ENCODE results near the gene RHOF. TPM values are rescaled to one million over a fixed set of nuclear protein-coding genes. Genes with fewer than 3 reads are reported as not detected.

RHOF gene
- total and polyA plus RNA-seq, 4 donors, result 15.1 to 34.7 (median 24.8) TPM

DNA sequence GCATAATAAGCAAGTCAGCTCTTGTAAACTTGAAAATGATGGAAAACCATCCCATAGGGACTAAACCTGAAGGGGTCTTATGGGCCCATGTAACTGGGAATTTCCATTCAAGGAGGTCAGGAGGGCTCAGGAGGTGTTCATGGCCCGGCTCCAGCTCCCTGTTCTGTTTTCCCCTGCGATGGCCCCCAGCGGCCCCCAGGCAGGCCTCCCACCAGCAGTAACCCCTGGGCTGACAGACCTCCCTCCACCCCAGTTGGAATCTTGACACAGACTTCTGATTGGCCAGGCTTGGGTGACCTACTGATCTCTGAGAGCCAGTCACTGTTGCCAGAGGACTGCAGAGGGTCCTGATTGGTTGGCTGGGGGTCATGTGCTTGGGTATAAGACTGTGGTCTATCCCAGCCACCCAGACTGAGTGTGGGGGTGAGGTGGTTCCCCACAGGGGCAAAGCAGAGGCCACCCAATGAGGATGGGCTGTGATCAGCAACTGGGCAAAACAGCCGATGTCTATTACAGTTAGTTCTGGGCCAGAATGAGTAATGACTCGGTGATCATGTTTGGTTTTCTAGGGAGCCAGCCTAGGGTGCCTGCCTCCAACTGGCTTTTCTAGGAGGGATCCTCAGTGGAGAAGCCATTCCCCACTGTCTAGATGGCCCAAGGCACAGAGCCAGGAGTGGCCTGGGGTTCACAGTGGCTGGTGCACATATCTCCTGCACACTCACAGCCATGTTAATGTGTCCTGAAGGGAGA, 27.0 kb downstream of the RHOF start:
- Histone ChIP-seq H3K4me3 (no peak overlapping the region), H3K9me3 (ENCODE audit: control insufficient read depth in 4 of 4, insufficient read depth in 3 of 4, low read length in 3 of 4) (peaks cover 0 to 2% (median 0%) of the 10 kb centered on the region in 4 donors), H3K27me3 (ENCODE audit: control insufficient read depth in 3 of 3, insufficient read depth in 3 of 3, low read length in 2 of 3) (no peaks in the 10 kb centered on the region), H3K4me1 (ENCODE audit: control insufficient read depth in 5 of 5, insufficient read depth in 5 of 5, low read length in 5 of 5) (peaks cover 0 to 13% (median 0%) of the 10 kb centered on the region in 5 donors), H3K27ac (ENCODE audit: low read depth in 1 of 2, low read length in 1 of 2) (no peak overlapping the region), H3K36me3 (ENCODE audit: control insufficient read depth in 4 of 4, insufficient read depth in 4 of 4, low read length in 4 of 4) (peaks cover 0 to 13% (median 0%) of the 10 kb centered on the region in 4 donors), H3K9ac (ENCODE audit: insufficient read depth in 1 of 2, low read length in 2 of 2) (no peak overlapping the region)
- DNase-seq (no peak), ATAC-seq (ENCODE audit: insufficient read depth, low FRiP score) (no peak)
- WGBS, 2 donors, result 93 to 97% methylated on average over 5 of the region's 5 CpGs
- TF ChIP-seq, protein P1, sequence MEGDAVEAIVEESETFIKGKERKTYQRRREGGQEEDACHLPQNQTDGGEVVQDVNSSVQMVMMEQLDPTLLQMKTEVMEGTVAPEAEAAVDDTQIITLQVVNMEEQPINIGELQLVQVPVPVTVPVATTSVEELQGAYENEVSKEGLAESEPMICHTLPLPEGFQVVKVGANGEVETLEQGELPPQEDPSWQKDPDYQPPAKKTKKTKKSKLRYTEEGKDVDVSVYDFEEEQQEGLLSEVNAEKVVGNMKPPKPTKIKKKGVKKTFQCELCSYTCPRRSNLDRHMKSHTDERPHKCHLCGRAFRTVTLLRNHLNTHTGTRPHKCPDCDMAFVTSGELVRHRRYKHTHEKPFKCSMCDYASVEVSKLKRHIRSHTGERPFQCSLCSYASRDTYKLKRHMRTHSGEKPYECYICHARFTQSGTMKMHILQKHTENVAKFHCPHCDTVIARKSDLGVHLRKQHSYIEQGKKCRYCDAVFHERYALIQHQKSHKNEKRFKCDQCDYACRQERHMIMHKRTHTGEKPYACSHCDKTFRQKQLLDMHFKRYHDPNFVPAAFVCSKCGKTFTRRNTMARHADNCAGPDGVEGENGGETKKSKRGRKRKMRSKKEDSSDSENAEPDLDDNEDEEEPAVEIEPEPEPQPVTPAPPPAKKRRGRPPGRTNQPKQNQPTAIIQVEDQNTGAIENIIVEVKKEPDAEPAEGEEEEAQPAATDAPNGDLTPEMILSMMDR (IDR thresholded peaks at IDR 0.05; ENCODE audit: control extremely low read depth, extremely low read depth), result no peak

DNA sequence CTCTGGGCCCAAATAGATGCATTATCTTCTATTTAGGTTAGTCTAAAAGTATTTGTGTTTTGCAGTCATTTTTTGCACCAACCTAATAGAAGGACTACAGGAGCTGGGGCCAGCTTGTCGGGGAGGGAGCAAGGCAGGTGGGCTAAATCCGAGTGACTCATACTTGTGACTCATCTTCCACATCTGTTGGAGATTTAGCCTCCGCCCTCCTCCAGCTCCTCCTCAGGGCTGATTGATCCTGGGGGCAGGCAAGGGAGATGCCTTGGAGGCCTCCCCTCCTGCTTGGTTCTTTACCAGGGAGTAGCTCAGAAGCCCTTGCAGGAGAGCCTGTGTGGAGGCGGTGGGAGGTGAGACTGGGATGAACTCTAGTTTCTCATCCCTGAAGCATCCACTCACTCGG, 27.9 kb downstream of the RHOF start:
- DNase-seq, result no peak
- ATAC-seq (ENCODE audit: insufficient read depth, low FRiP score), result no peak
- H3K4me1 ChIP-seq (ENCODE audit: control insufficient read depth in 5 of 5, insufficient read depth in 5 of 5, low read length in 5 of 5), result peaks cover 0 to 11% (median 0%) of the 10 kb centered on the region in 5 donors
- TF ChIP-seq, protein P1 (IDR thresholded peaks at IDR 0.05; ENCODE audit: control extremely low read depth, extremely low read depth), result no peak
- peaks cover 0 to 13% (median 0%) of the 10 kb centered on the region in 4 donors for H3K36me3 ChIP-seq (ENCODE audit: control insufficient read depth in 4 of 4, insufficient read depth in 4 of 4, low read length in 4 of 4)
- H3K9ac ChIP-seq (ENCODE audit: insufficient read depth in 1 of 2, low read length in 2 of 2), result no peak overlapping the region
- no peak overlapping the region for H3K27ac ChIP-seq (ENCODE audit: low read depth in 1 of 2, low read length in 1 of 2)
- peaks cover 0 to 2% (median 0%) of the 10 kb centered on the region in 4 donors for H3K9me3 ChIP-seq (ENCODE audit: control insufficient read depth in 4 of 4, insufficient read depth in 3 of 4, low read length in 3 of 4)
- WGBS, 2 donors, result 88 to 93% methylated on average over 5 of the region's 5 CpGs
- H3K4me3 ChIP-seq, result no peak overlapping the region
- H3K27me3 ChIP-seq (ENCODE audit: control insufficient read depth in 3 of 3, insufficient read depth in 3 of 3, low read length in 2 of 3), result no peaks in the 10 kb centered on the region

DNA sequence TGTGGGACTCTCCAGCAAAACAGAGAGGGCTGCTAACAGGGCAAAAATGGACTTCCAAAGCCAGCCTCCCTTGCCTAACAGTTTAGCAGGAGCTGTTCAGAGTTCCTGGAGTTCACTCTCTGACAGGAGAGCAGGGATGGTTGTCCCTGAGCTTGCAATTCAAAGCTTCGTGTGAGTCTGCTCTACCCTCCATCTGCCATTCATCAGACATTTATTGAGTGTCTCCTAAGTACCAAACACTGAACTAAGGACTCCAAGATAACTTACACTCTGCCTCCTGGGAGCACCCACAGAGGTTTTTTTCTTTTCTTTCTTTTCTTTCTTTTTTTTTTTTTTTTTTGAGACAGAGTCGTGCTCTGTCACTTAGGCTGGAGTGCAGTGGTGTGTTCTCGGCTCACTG, 28.7 kb downstream of the RHOF start:
- DNase-seq (no peak), ATAC-seq (ENCODE audit: insufficient read depth, low FRiP score) (no peak)
- Histone ChIP-seq H3K4me3 (no peak overlapping the region), H3K9me3 (ENCODE audit: control insufficient read depth in 4 of 4, insufficient read depth in 3 of 4, low read length in 3 of 4) (peaks cover 0 to 2% (median 0%) of the 10 kb centered on the region in 4 donors), H3K27me3 (ENCODE audit: control insufficient read depth in 3 of 3, insufficient read depth in 3 of 3, low read length in 2 of 3) (no peaks in the 10 kb centered on the region), H3K9ac (ENCODE audit: insufficient read depth in 1 of 2, low read length in 2 of 2) (no peak overlapping the region), H3K36me3 (ENCODE audit: control insufficient read depth in 4 of 4, insufficient read depth in 4 of 4, low read length in 4 of 4) (peaks cover 0 to 13% (median 0%) of the 10 kb centered on the region in 4 donors), H3K27ac (ENCODE audit: low read depth in 1 of 2, low read length in 1 of 2) (no peak overlapping the region), H3K4me1 (ENCODE audit: control insufficient read depth in 5 of 5, insufficient read depth in 5 of 5, low read length in 5 of 5) (peaks cover 0 to 6% (median 0%) of the 10 kb centered on the region in 5 donors)
- WGBS, 2 donors, result 93 to 100% methylated on average over 3 of the region's 3 CpGs
- TF ChIP-seq, protein P1 (IDR thresholded peaks at IDR 0.05; ENCODE audit: control extremely low read depth, extremely low read depth), result no peak
